ENCODE data around the gene BICDL2. TPM values are rescaled to one million over a fixed set of nuclear protein-coding genes. Genes with fewer than 3 reads are reported as not detected.
A peak's percentile ranks its signal among the peaks of the same experiment; 100 is the strongest.
"Not testable (repeated sequence)": the region's sequence is repeated elsewhere in the genome, so short reads cannot be mapped to it uniquely, and the experiment has no call there.

The BICDL2 gene
- total and polyA plus RNA-seq, 2 of the 8 experiments (the other 6 are each of a cell fraction or from before 2014, with no cell fraction given): 7.3 to 15.9 TPM

GRCh38 chr16:3075946-3076345 is 39.2 kb upstream of the BICDL2 start:
- H3K23ac ChIP-seq (ENCODE audit: insufficient read length); H2BK120ac ChIP-seq (replicated peaks; ENCODE audit: low read depth, low read length); H4K91ac ChIP-seq (replicated peaks; ENCODE audit: insufficient read length, low read length); H2BK12ac ChIP-seq (ENCODE audit: low read depth, low read length); H3K9me3 ChIP-seq (ENCODE audit: insufficient read depth in 2 of 2, low read depth in 1 of 2, low read length in 1 of 2); H3K4ac ChIP-seq (replicated peaks; ENCODE audit: insufficient read length, low read depth, low read length); H3K4me1 ChIP-seq (replicated peaks in 1 of 4; ENCODE audit: control insufficient read depth in 3 of 4, insufficient read depth in 4 of 4, low read length in 3 of 4); H3K79me2 ChIP-seq (ENCODE audit: control insufficient read depth in 1 of 2, insufficient read depth in 2 of 2, low read length in 2 of 2); H3K9ac ChIP-seq (replicated peaks in 1 of 4; ENCODE audit: extremely low read depth in 1 of 4, low read depth in 3 of 4, low read length in 3 of 4); H4K8ac ChIP-seq (ENCODE audit: extremely low read depth, insufficient read depth, low read length); H3K79me1 ChIP-seq (ENCODE audit: low read depth, low read length); H3K14ac ChIP-seq (ENCODE audit: insufficient read length); H2BK20ac ChIP-seq (ENCODE audit: low read length); H3K27ac ChIP-seq (ENCODE audit: low read depth, low read length); H2BK15ac ChIP-seq (ENCODE audit: low read length); DNase-seq (ENCODE audit: low read depth in 1 of 2, low spot score in 2 of 2); FAIRE-seq; H2AFZ ChIP-seq (ENCODE audit: low read length); H3K27me3 ChIP-seq (replicated peaks in 1 of 4; ENCODE audit: control insufficient read depth in 3 of 4, extremely low read depth in 1 of 4, insufficient read depth in 3 of 4, low read length in 3 of 4); H2BK5ac ChIP-seq (ENCODE audit: low read depth, low read length); H3K56ac ChIP-seq (replicated peaks; ENCODE audit: insufficient read length, low read depth, low read length); H3K18ac ChIP-seq (ENCODE audit: extremely low read depth, low read length); H3K36me3 ChIP-seq (ENCODE audit: control insufficient read depth in 2 of 4, insufficient read depth in 4 of 4, low read length in 3 of 4); H3K23me2 ChIP-seq (ENCODE audit: low read depth, low read length); H3K4me2 ChIP-seq (ENCODE audit: insufficient read depth in 1 of 2, low read depth in 2 of 2, low read length in 2 of 2); H4K5ac ChIP-seq (ENCODE audit: insufficient read length, low read depth, low read length); H3K4me3 ChIP-seq (ENCODE audit: extremely low read depth in 1 of 4, insufficient read depth in 2 of 4, low read depth in 3 of 4, low read length in 4 of 4); H4K20me1 ChIP-seq (replicated peaks in 1 of 2; ENCODE audit: control insufficient read depth in 1 of 2, insufficient read depth in 2 of 2, low read length in 2 of 2): not testable (repeated sequence)
- H2AK5ac ChIP-seq (ENCODE audit: low read depth, low read length): 0 out of 2 replicates have a peak overlapping the region, but pooled peaks have one; percentile 48
- CTCF ChIA-PET (ENCODE audit: partially characterized antibody): interaction anchor here (0.6 to 4.4 kb wide), 15 partner anchors 9 to 425 kb away, joined by 3 to 22 read pairs (median 5); partner anchors contain the start of genes CLUAP1 and ZSCAN10
- POLR2A ChIA-PET (ENCODE audit: partially characterized antibody): interaction anchor here (0.6 to 6.6 kb wide), 12 partner anchors 8 to 69 kb away, joined by 3 to 86 read pairs (median 6); partner anchors contain the start of genes IL32 and ZSCAN10
- whole genome bisulfite sequencing, 2 experiments (ENCODE audit: extremely low coverage in 1 of 2, insufficient coverage in 1 of 2, insufficient read length in 1 of 2, insufficient replicate concordance in 2 of 2, low coverage in 1 of 2, low lambda C conversion rate in 2 of 2, missing lambda C conversion rate in 1 of 2): 84% methylated on average over 6 of the region's 6 CpGs; no CpG with 5 or more reads in 1 of the 2 experiments

Measured in H1 (cell line).